Sigmoid colon (tissue), 7 donors: ENCODE results near the gene GAS2L1. TPM values are rescaled to one million over a fixed set of nuclear protein-coding genes. Genes with fewer than 3 reads are reported as not detected.
A peak's percentile ranks its signal among the peaks of the same experiment; 100 is the strongest.

Source experiments
- DNase-seq: peaks from one replicate; pipeline ENCODE4 v3.0.0-alpha.2; 2019
- H3K27ac ChIP-seq, 4 donors: fragments of 200-600 bp; sonication (generic); one replicate each; pipeline ENCODE4 v1.5.1; 2016 to 2019; ENCODE audit warnings: mild to moderate bottlenecking in 1 of 4
- H3K27me3 ChIP-seq, 3 donors: fragments of 200-600 bp; sonication (generic); one replicate each; pipeline ENCODE4 v1.5.1; 2019; ENCODE audit warnings: mild to moderate bottlenecking in 1 of 3
- H3K36me3 ChIP-seq, 4 donors: fragments of 200-600 bp; sonication (generic); one replicate each; pipeline ENCODE4 v1.5.1; 2016 to 2019
- H3K4me1 ChIP-seq, 4 donors: fragments of 200-600 bp; sonication (generic); one replicate each; pipeline ENCODE4 v1.5.1; 2017 to 2019
- H3K4me3 ChIP-seq, 4 donors: fragments of 200-600 bp; sonication (generic); one replicate each; pipeline ENCODE4 v1.5.1; 2017 to 2019; ENCODE audit warnings: mild to moderate bottlenecking in 2 of 4, moderate library complexity in 1 of 4
- H3K9me3 ChIP-seq, 4 donors: fragments of 200-600 bp in 3 of 4; sonication (generic) in 3 of 4; one replicate each; pipeline versions ENCODE4 v1.5.1 to v1.6.1; 2013 to 2019
- CTCF ChIP-seq, 4 experiments: fragments of 450-650 bp in 3 of 4; fragments of 200-600 bp in 1 of 4; IDR thresholded peaks; one replicate each; pipeline ENCODE4 v1.5.1; 2016 to 2019; ENCODE audit warnings: antibody characterized with exemption in 4 of 4, mild to moderate bottlenecking in 3 of 4, moderate library complexity in 2 of 4
- EP300 ChIP-seq, 4 donors: sonication (generic); formaldehyde crosslinking; IDR thresholded peaks; one replicate each; pipeline ENCODE4 v1.6.1; 2017; ENCODE audit warnings: antibody characterized with exemption in 4 of 4
- POLR2A ChIP-seq, 2 donors: fragments of 450-650 bp; IDR thresholded peaks; one replicate each; pipeline ENCODE4 v1.6.1; 2016; ENCODE audit warnings: antibody characterized with exemption in 2 of 2, mild to moderate bottlenecking in 2 of 2, moderate library complexity in 2 of 2
- POLR2AphosphoS5 ChIP-seq, 4 donors: sonication (generic); formaldehyde crosslinking; IDR thresholded peaks; one replicate each; pipeline ENCODE4 v1.6.1; 2017; ENCODE audit warnings: antibody characterized with exemption in 4 of 4
- WGBS, 2 donors: extraction: QIAGEN DNeasy Blood & Tissue Kit; methylation state at CpG; one replicate each; pipeline ENCODE4 v1.1.7; 2013; 5-methylcytosine and 5-hydroxymethylcytosine counted together
- intact Hi-C: fragments of 100-400 bp; cut with DNase I; formaldehyde crosslinking; loops from one replicate; pipeline ENCODE4 v1.15.1; 2023
- polyA plus RNA-seq, 3 donors: library from polyadenylated mRNA; stranded (reverse); fragments of 200-250 nt; gene quantifications; one replicate each; pipeline ENCODE4 v1.2.3, GENCODE V29; 2013
- total RNA-seq, 4 donors: library from RNA; depleted of rRNA; stranded (reverse); fragments of >200 nt; gene quantifications; one replicate each; pipeline ENCODE4 v1.1.0, GENCODE V29; 2016
- donor health status: healthy with polysubstance abuse.
- donor health status: Bipolar disorder and iron deficiency.
- donor health status: healthy.

GAS2L1 gene
- total and polyA plus RNA-seq, 7 donors: 12.0 to 27.5 (median 22.1) TPM

GRCh38 chr22:29341056-29341848 is 34.8 kb downstream of the GAS2L1 start:
- no peak overlapping the region for H3K4me3 ChIP-seq
- TF ChIP-seq CTCF (IDR thresholded peaks at IDR 0.05) (no peak), POLR2AphosphoS5 (IDR thresholded peaks at IDR 0.05) (no peak), POLR2A (IDR thresholded peaks at IDR 0.05) (no peak), EP300 (IDR thresholded peaks at IDR 0.05) (no peak)
- 94 to 95% methylated on average over 25 of the region's 25 CpGs for whole genome bisulfite sequencing, 2 donors
- no peak for DNase-seq
- H3K27me3 ChIP-seq: no peaks in the 10 kb centered on the region
- H3K36me3 ChIP-seq: peaks cover 22 to 72% (median 48%) of the 10 kb centered on the region in 4 donors
- intact Hi-C loops: no loop called here
- no peaks in the 10 kb centered on the region for H3K9me3 ChIP-seq
- H3K4me1 ChIP-seq: peaks cover 0 to 36% (median 33%) of the 10 kb centered on the region in 4 donors
- no peak overlapping the region for H3K27ac ChIP-seq

- intact Hi-C loops: no loop called here
- Histone ChIP-seq H3K27me3 (no peaks in the 10 kb centered on the region), H3K4me3 (no peak overlapping the region), H3K4me1 (peaks cover 0 to 41% (median 38%) of the 10 kb centered on the region in 4 donors), H3K36me3 (peaks cover 22 to 66% (median 47%) of the 10 kb centered on the region in 4 donors), H3K9me3 (no peaks in the 10 kb centered on the region), H3K27ac (no peak overlapping the region)
- TF ChIP-seq EP300 (IDR thresholded peaks at IDR 0.05) (no peak), POLR2AphosphoS5 (IDR thresholded peaks at IDR 0.05) (no peak), CTCF (IDR thresholded peaks at IDR 0.05) (no peak), POLR2A (IDR thresholded peaks at IDR 0.05) (no peak)
- 95 to 98% methylated on average over 2 of the region's 2 CpGs for WGBS, 2 donors
- no peak for DNase-seq
Observed at GRCh38 chr22:29341849-29342127, 35.3 kb downstream of the GAS2L1 start.

DNA sequence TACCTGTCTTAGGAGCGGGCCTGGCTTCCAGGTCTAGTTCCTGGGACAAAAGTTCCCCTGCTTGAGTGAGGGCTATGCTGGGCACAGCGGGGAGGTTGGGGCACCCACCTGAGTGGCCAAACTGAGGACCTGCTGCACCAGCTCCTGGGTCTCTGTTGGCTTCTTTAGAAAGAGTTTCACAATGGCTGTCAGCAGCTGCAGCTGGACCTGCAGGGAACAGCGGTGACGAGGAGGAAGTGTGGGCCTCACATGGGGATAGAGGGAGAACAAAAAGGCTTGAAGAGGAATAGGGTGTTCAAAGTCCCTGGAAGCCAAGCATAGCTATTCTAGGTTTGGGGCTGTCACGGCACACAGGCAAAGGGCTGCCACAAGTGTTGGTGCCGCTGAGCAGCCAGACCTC is 35.7 kb downstream of the GAS2L1 start:
- H3K4me1 ChIP-seq: peaks cover 0 to 45% (median 42%) of the 10 kb centered on the region in 4 donors
- intact Hi-C loops: no loop called here
- no peak overlapping the region for H3K27ac ChIP-seq
- H3K9me3 ChIP-seq: no peaks in the 10 kb centered on the region
- 92 to 96% methylated on average over 6 of the region's 6 CpGs for WGBS, 2 donors
- TF ChIP-seq POLR2A (IDR thresholded peaks at IDR 0.05) (no peak), CTCF (IDR thresholded peaks at IDR 0.05) (no peak), POLR2AphosphoS5 (IDR thresholded peaks at IDR 0.05) (no peak), EP300 (IDR thresholded peaks at IDR 0.05) (no peak)
- DNase-seq: no peak
- no peaks in the 10 kb centered on the region for H3K27me3 ChIP-seq
- no peak overlapping the region for H3K4me3 ChIP-seq
- H3K36me3 ChIP-seq: peaks cover 22 to 62% (median 47%) of the 10 kb centered on the region in 4 donors

DNA sequence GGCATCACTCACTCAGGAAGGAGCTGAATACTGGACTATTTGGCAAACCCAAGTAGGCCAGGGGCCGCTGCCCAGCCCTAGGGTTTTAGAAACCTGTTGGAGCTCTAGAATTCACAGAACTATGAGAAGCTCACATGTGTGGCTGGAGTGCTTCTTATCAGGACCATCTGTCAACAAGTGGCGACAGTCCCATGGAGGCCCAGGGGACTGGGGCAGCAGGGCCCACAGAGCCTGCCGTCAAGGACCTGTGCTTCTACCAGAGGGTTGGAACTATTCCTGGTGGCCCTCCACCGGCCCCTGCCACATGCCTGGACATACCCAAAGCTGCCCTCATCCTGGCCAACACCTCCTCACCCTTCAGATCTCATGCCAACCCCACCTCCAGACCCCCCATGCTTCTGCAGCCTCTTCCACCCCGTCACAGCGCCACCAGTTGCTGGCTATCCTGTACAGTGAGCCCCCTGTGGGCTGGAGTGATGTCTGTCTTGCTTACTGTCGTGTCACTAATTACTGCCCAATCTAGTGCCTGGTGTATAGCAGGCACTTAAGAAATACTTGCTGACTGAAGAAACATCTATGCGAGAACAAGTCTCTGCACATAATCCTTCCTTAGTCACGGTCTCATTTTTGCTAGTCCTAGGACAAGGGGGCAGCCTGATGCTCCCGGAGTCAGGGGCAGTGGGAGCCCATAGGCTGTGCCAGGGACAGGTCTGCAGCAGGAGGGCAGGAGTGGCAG is 36.3 kb downstream of the GAS2L1 start:
- H3K4me1 ChIP-seq: peaks cover 0 to 51% (median 46%) of the 10 kb centered on the region in 4 donors
- no peak overlapping the region for H3K4me3 ChIP-seq
- intact Hi-C loops: no loop called here
- DNase-seq: no peak
- no peaks in the 10 kb centered on the region for H3K27me3 ChIP-seq
- no peaks in the 10 kb centered on the region for H3K9me3 ChIP-seq
- H3K36me3 ChIP-seq: peaks cover 22 to 62% (median 46%) of the 10 kb centered on the region in 4 donors
- H3K27ac ChIP-seq: peak overlapping the region in 1 of 4 donors; percentile 79
- TF ChIP-seq CTCF (IDR thresholded peaks at IDR 0.05) (no peak), POLR2AphosphoS5 (IDR thresholded peaks at IDR 0.05) (no peak), POLR2A (IDR thresholded peaks at IDR 0.05) (no peak), EP300 (IDR thresholded peaks at IDR 0.05) (no peak)
- 92 to 94% methylated on average over 10 of the region's 10 CpGs for WGBS, 2 donors
